Suppressor macrophage treated with lipopolysaccharide for 4 hours (primary cell): ENCODE measurements around the gene POLR3GL.
A peak's percentile ranks its signal among the peaks of the same experiment; 100 is the strongest.
"Not testable (repeated sequence)": the region's sequence is repeated elsewhere in the genome, so short reads cannot be mapped to it uniquely, and the experiment has no call there.

Experiments
- DNase-seq: peaks from one replicate; pipeline ENCODE4 v3.0.0-alpha.2; 2020

Gene POLR3GL

GRCh38 chr1:145964328-145965118 lies at the start of gene POLR3GL, which contains the start of gene ANKRD34A:
Gene POLR3GL, plus strand, starts transcription at chr1:145964690. Its CDS starts 10,176 bp downstream, at chr1:145974866.
Gene ANKRD34A, minus strand, starts transcription at chr1:145964575. Its CDS starts 2,816 bp downstream, at chr1:145961759.
- DNase-seq = peak; percentile 95

GRCh38 chr1:145916745-145917144 lies 47.7 kb upstream of the POLR3GL start:
- DNase-seq = peak; percentile 58

GRCh38 chr1:145917595-145917994 lies 46.9 kb upstream of the POLR3GL start:
- no peak for DNase-seq

- DNase-seq = peak; percentile 94
Observed at GRCh38 chr1:145918144-145918991, 46.1 kb upstream of the POLR3GL start, which contains the start of gene PEX11B. Gene PEX11B, minus strand, starts transcription at chr1:145918717. Its CDS starts 29 bp downstream, at chr1:145918688.

GRCh38 chr1:145918992-145919939 lies 45.2 kb upstream of the POLR3GL start:
- DNase-seq = peak; percentile 47

GRCh38 chr1:145920297-145920696 lies 44.2 kb upstream of the POLR3GL start:
- DNase-seq = not testable (repeated sequence)

GRCh38 chr1:145922266-145922665 lies 42.2 kb upstream of the POLR3GL start:
- no peak for DNase-seq

- DNase-seq = peak; percentile 18
Observed at GRCh38 chr1:145926686-145927062, 37.8 kb upstream of the POLR3GL start.

GRCh38 chr1:145927063-145927886 lies 37.2 kb upstream of the POLR3GL start, which contains the start of gene RBM8A:
Gene RBM8A, minus strand, starts transcription at chr1:145927484. Its CDS starts 58 bp downstream, at chr1:145927426.
- DNase-seq = peak; percentile 98

GRCh38 chr1:145927916-145928643 lies 36.4 kb upstream of the POLR3GL start:
- DNase-seq = no peak

GRCh38 chr1:145932522-145933009 lies 31.9 kb upstream of the POLR3GL start:
- not testable (repeated sequence) for DNase-seq

GRCh38 chr1:145935708-145936107 lies 28.8 kb upstream of the POLR3GL start:
- no peak for DNase-seq

- no peak for DNase-seq
Observed at GRCh38 chr1:145936247-145936646, 28.2 kb upstream of the POLR3GL start.

GRCh38 chr1:145937436-145937835 lies 27.1 kb upstream of the POLR3GL start:
- DNase-seq = no peak

GRCh38 chr1:145942405-145942804 lies 22.1 kb upstream of the POLR3GL start:
- DNase-seq = no peak

- DNase-seq = no peak
Observed at GRCh38 chr1:145942871-145943270, 21.6 kb upstream of the POLR3GL start.

GRCh38 chr1:145944532-145944931 lies 20.0 kb upstream of the POLR3GL start:
- no peak for DNase-seq

- no peak for DNase-seq
Observed at GRCh38 chr1:145946477-145946986, 18.0 kb upstream of the POLR3GL start.

- DNase-seq = no peak
Observed at GRCh38 chr1:145947551-145947950, 16.9 kb upstream of the POLR3GL start.

GRCh38 chr1:145949219-145949618 lies 15.3 kb upstream of the POLR3GL start:
- no peak for DNase-seq
